Thyroid gland (tissue), 4 donors: ENCODE measurements around the gene LAMB3. TPM values are rescaled to one million over a fixed set of nuclear protein-coding genes. Genes with fewer than 3 reads are reported as not detected.

Source experiments
- DNase-seq, 2 donors: peaks; one replicate each; pipeline ENCODE4 v3.0.0-alpha.2; 2019
- H3K27ac ChIP-seq, 3 donors: fragments of 200-600 bp; sonication (generic); 1 replicate in 2 of 3; 2 replicates in 1 of 3; pipeline ENCODE4 v1.5.1; 2016 to 2019; ENCODE audit warnings: mild to moderate bottlenecking in 1 of 3, moderate library complexity in 1 of 3
- H3K27me3 ChIP-seq: fragments of 200-600 bp; sonication (generic); one replicate; pipeline ENCODE4 v1.5.1; 2019
- H3K36me3 ChIP-seq, 2 donors: fragments of 200-600 bp; sonication (generic); one replicate each; pipeline ENCODE4 v1.5.1; 2016 to 2019
- H3K4me1 ChIP-seq, 2 donors: fragments of 200-600 bp; sonication (generic); one replicate each; pipeline ENCODE4 v1.5.1; 2017 to 2019
- H3K4me3 ChIP-seq, 3 donors: fragments of 200-600 bp; sonication (generic); replicated peaks in 1 of 3; 1 replicate in 2 of 3; 2 replicates in 1 of 3; pipeline ENCODE4 v1.5.1; 2016; ENCODE audit warnings: mild to moderate bottlenecking in 1 of 3
- H3K9me3 ChIP-seq: fragments of 200-600 bp; sonication (generic); one replicate; pipeline ENCODE4 v1.5.1; 2017
- POLR2A ChIP-seq, 2 donors: fragments of 450-650 bp; IDR thresholded peaks; one replicate each; pipeline ENCODE4 v1.6.1; 2017; ENCODE audit warnings: antibody characterized with exemption in 2 of 2, mild to moderate bottlenecking in 2 of 2, moderate library complexity in 1 of 2
- WGBS, 2 donors: methylation state at CpG; one replicate each; pipeline ENCODE4 v1.1.5; 2017; 5-methylcytosine and 5-hydroxymethylcytosine counted together
- intact Hi-C: fragments of 100-400 bp; cut with DNase I; formaldehyde crosslinking; loops from one replicate; pipeline ENCODE4 v1.15.1; 2023
- total RNA-seq, 4 donors: library from RNA; depleted of rRNA; stranded (reverse); fragments of >200 nt; gene quantifications; one replicate each; pipeline ENCODE4 v1.2.3, GENCODE V29; 2016
- TF ChIP-seq, protein P1 (sequence below), 6 experiments: fragments of 200-600 bp in 3 of 6; fragments of 450-650 bp in 3 of 6; sonication (generic) in 3 of 6; IDR thresholded peaks; one replicate each; pipeline ENCODE4 v1.5.1; 2016 to 2019; ENCODE audit warnings: antibody characterized with exemption in 6 of 6, mild to moderate bottlenecking in 2 of 6, inconsistent platforms in 1 of 6, moderate library complexity in 1 of 6

LAMB3 gene
- total RNA-seq, 4 donors from 2014 or later, result 0.56 to 5.6 (median 2.7) TPM

DNA sequence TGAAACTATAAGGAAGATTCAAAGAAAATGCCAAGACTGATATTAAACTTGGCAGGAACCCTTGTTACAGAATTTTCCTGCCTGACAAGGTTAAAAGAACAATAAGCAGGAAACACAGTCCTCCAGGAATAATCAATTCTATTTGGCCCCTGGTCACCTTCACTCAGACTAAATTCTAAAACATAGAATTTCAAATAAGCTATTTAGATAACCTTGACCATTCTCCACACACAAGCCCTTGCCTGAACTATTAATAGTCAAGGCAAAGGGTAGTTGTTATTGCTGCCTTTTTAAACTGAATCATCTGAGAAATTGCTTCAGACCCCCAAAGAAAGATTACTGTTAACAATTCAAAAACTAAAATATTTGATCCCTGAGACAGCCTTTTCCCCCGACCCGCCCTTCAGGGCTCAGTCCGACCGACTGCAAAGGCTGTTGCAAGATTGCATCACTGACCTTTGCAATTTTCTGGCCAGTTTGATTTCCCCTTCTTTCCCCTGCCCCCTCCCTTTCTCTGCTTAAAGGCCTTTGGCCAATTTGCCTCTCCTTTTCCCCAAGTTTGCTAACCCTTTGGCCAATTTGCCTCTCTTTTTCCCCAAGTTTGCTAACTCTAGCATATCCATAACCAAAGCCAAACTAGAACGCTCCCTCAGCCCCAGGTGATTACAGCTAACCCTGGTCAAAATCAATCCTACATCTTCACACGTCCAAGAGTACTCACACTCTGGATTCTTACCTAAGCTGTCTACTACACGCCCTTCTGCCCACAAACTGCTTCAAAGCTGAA is 21.6 kb upstream of the LAMB3 start:
- 73 to 87% methylated on average over 7 of the region's 7 CpGs for WGBS, 2 donors
- intact Hi-C loops, result no loop called here
- Histone ChIP-seq H3K9me3 (no peaks in the 10 kb centered on the region), H3K4me1 (peaks cover 4 to 17% of the 10 kb centered on the region in 2 donors), H3K27ac (no peak overlapping the region), H3K4me3 (no peak overlapping the region), H3K27me3 (no peaks in the 10 kb centered on the region), H3K36me3 (no peaks in the 10 kb centered on the region)
- DNase-seq, result no peak
- TF ChIP-seq, protein P1, sequence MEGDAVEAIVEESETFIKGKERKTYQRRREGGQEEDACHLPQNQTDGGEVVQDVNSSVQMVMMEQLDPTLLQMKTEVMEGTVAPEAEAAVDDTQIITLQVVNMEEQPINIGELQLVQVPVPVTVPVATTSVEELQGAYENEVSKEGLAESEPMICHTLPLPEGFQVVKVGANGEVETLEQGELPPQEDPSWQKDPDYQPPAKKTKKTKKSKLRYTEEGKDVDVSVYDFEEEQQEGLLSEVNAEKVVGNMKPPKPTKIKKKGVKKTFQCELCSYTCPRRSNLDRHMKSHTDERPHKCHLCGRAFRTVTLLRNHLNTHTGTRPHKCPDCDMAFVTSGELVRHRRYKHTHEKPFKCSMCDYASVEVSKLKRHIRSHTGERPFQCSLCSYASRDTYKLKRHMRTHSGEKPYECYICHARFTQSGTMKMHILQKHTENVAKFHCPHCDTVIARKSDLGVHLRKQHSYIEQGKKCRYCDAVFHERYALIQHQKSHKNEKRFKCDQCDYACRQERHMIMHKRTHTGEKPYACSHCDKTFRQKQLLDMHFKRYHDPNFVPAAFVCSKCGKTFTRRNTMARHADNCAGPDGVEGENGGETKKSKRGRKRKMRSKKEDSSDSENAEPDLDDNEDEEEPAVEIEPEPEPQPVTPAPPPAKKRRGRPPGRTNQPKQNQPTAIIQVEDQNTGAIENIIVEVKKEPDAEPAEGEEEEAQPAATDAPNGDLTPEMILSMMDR (IDR thresholded peaks at IDR 0.05), result no peak
- no peak for TF ChIP-seq POLR2A (IDR thresholded peaks at IDR 0.05)

DNA sequence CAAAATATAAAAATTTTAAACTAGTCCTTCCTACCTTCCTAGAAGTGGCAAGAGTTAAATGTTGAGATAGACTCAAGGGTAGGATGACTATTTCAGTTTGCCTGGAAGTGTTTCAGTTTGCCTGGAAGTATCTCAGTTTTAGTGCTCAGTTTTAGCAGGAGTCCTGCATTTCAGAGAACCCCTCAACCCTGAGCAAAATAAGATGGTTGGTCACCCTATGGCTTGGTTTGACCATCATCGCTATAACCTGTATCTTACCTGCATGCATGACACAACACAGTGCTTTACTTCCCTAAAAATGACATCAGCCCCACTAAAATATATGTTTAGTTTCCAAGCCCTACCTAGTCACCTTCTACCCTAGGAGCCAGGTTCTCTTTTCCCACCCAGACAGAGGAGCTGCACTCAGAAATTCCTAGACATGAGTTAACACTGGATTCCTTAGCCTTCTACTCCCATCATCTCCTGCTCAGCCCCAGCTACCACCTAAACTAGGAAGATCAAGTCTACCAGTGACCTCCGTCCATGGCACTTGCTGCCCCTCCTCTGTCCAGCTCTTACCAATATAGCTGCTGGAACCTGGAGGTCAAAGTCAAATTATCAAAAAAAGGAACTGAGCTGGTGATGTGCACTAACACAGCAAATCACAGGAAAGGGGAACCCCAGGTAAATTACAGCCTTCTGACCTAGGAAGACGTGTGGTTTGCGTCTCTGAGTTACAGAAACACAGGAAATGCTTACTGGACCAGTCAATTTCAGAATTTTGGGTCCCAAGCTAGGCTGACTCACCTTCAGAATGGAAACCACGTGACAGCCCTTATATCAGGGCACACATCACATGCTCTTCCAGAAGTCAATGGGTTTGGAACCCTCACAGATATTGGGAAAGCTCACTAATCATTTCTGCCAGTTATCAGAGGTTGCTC is 20.7 kb upstream of the LAMB3 start:
- no peak overlapping the region for H3K4me3 ChIP-seq
- 82 to 85% methylated on average over 5 of the region's 5 CpGs for WGBS, 2 donors
- H3K27me3 ChIP-seq, result no peaks in the 10 kb centered on the region
- intact Hi-C loops, result no loop called here
- peaks cover 4 to 17% of the 10 kb centered on the region in 2 donors for H3K4me1 ChIP-seq
- no peak for DNase-seq
- H3K27ac ChIP-seq, result no peak overlapping the region
- no peak for TF ChIP-seq POLR2A (IDR thresholded peaks at IDR 0.05)
- TF ChIP-seq, protein P1 (IDR thresholded peaks at IDR 0.05), result no peak
- H3K9me3 ChIP-seq, result no peaks in the 10 kb centered on the region
- H3K36me3 ChIP-seq, result no peaks in the 10 kb centered on the region

DNA sequence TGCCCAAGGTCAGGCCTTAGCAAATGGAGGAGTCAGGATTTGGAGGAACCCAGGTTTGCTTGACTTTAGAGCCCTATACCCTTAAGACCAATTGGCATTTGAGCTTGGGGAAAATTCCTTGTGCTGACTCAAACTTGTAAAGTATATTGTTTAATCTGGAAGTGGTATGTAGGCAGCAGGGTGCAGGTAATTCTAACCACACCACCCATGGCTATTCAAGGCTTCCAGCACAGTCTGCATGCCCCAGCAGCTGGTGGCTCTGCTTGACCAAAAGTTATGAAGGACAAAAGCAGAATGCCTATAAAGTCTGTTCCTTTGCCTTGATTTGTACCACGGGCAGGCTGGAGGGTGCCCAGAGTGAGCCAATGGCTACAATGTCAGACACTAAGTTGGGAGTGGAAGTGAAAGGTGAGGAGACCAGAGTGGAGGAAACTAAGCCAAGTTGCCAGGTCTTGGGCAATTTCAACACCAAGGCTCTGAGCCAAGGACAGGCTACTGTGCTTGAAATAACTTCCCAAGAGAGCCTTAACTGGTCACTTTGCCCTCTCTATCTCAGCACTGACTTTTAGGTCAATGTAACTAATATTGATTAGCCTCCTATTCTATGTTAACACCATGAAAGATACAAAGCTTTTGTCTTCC is 18.3 kb upstream of the LAMB3 start:
- DNase-seq, result no peak
- Histone ChIP-seq H3K4me3 (no peak overlapping the region), H3K27me3 (no peaks in the 10 kb centered on the region), H3K9me3 (no peaks in the 10 kb centered on the region), H3K4me1 (peaks cover 4 to 13% of the 10 kb centered on the region in 2 donors), H3K36me3 (no peaks in the 10 kb centered on the region), H3K27ac (no peak overlapping the region)
- 92 to 100% methylated on average over 1 of the region's 1 CpG for WGBS, 2 donors
- TF ChIP-seq, protein P1 (IDR thresholded peaks at IDR 0.05), result no peak
- no peak for TF ChIP-seq POLR2A (IDR thresholded peaks at IDR 0.05)
- intact Hi-C loops, result no loop called here

DNA sequence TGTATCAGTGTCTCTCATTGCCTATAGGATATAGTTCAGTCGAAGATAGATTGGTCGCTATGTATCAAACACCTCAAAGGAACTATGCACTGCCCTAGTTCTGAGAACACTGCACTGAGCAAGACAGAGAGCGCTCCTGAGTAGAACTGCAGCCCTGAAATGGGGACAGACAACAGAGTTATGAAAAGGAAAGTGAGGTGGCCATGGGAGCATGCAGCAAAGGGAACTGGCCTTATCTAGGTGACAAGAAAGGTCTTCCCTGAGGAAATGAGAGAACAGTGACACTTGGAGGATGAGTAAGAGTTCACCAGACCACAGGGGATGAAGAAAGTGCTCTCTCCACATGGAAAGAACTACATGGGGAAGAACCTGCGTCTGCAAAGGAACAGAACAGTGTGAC is 15.5 kb upstream of the LAMB3 start:
- H3K27me3 ChIP-seq, result no peaks in the 10 kb centered on the region
- intact Hi-C loops, result no loop called here

More for the DNA sequence above, 15.5 kb upstream of the LAMB3 start:
- Histone ChIP-seq H3K4me1 (no peaks in the 10 kb centered on the region), H3K36me3 (no peaks in the 10 kb centered on the region), H3K27ac (no peak overlapping the region), H3K9me3 (no peaks in the 10 kb centered on the region), H3K4me3 (no peak overlapping the region)
- 92 to 94% methylated on average over 4 of the region's 4 CpGs for WGBS, 2 donors
- no peak for DNase-seq
- TF ChIP-seq POLR2A (IDR thresholded peaks at IDR 0.05), result no peak
- TF ChIP-seq, protein P1 (IDR thresholded peaks at IDR 0.05), result no peak
